Panc1 (cell line): ENCODE data around the gene C22orf15. TPM values are rescaled to one million over a fixed set of nuclear protein-coding genes. Genes with fewer than 3 reads are reported as not detected.

Experiments
- ATAC-seq: fragments of 200-7000 bp; cut with Tn5 transposase; 2 replicates; pipeline ENCODE4 v1.9.1; 2020; ENCODE audit warnings: mild to moderate bottlenecking, moderate library complexity
- BruUV-seq: library from RNA; stranded (reverse); fragments of 400-500 nt; replicated peaks from 2 replicates; lab custom pipeline; 2021; lab: Mats Ljungman, UMichigan
- CTCF ChIA-PET: fragments of 300-600 bp; sonication (Branson Sonifier 250); formaldehyde crosslinking; loops from one replicate; lab custom pipeline; 2022; ENCODE audit warnings: antibody characterized with exemption; lab: Charles Lee
- POLR2A ChIA-PET: fragments of 300-600 bp; sonication (Branson Sonifier 250); formaldehyde crosslinking; loops from one replicate; lab custom pipeline; 2022; ENCODE audit warnings: antibody characterized with exemption; lab: Charles Lee
- DNase-seq: peaks from one replicate; pipeline ENCODE4 v3.0.0-alpha.2; 2010; ENCODE audit warnings: low read depth, low spot score
- H3K27ac ChIP-seq: 2 replicates; pipeline ENCODE4 v1.5.1; 2011; ENCODE audit warnings: mild to moderate bottlenecking, low read length, inconsistent platforms
- H3K27me3 ChIP-seq: fragments of 200-500 bp; sonication (Bioruptor generic); 2 replicates; pipeline ENCODE4 v1.6.0; 2014; ENCODE audit warnings: low read length, inconsistent platforms; ENCODE audit not compliant: control insufficient read depth, insufficient read depth
- H3K36me3 ChIP-seq: fragments of 200-500 bp; sonication (Bioruptor generic); 2 replicates; pipeline ENCODE4 v1.5.1; 2014; ENCODE audit warnings: inconsistent platforms, mild to moderate bottlenecking, low read length, moderate library complexity; ENCODE audit not compliant: control insufficient read depth, insufficient read depth
- H3K4me1 ChIP-seq: 2 replicates; pipeline ENCODE4 v1.5.1; 2011; ENCODE audit warnings: inconsistent platforms, mild to moderate bottlenecking, low read length, moderate library complexity; ENCODE audit not compliant: control insufficient read depth, insufficient read depth
- H3K4me3 ChIP-seq, 2 experiments: 2 replicates each; pipeline ENCODE4 v1.5.1; 2011 to 2012; ENCODE audit warnings: low read depth in 2 of 2, low read length in 2 of 2, mild to moderate bottlenecking in 2 of 2, inconsistent platforms in 1 of 2, moderate library complexity in 1 of 2
- H3K9me3 ChIP-seq: fragments of 200-500 bp; sonication (Bioruptor generic); 2 replicates; pipeline ENCODE4 v1.5.1; 2014; ENCODE audit warnings: low read depth, mild to moderate bottlenecking, inconsistent platforms, low read length, moderate library complexity; ENCODE audit not compliant: control insufficient read depth, insufficient read depth
- POLR2AphosphoS5 ChIP-seq: IDR thresholded peaks from 2 replicates; pipeline ENCODE4 v1.6.1; 2012; ENCODE audit warnings: mild to moderate bottlenecking, low read depth, low read length, moderate library complexity
- SIN3A ChIP-seq: IDR thresholded peaks from 2 replicates; pipeline ENCODE4 v1.6.1; 2012; ENCODE audit warnings: low read depth, mild to moderate bottlenecking, low read length, moderate library complexity, borderline replicate concordance; ENCODE audit not compliant: insufficient read depth
- TCF7L2 ChIP-seq: IDR thresholded peaks from 2 replicates; pipeline ENCODE4 v1.6.1; 2011; ENCODE audit warnings: mild to moderate bottlenecking, low read depth, low read length, inconsistent platforms
- in situ Hi-C: cut with HindIII; loops from 2 replicates; pipeline ENCODE4 v1.10.0; 2016; ENCODE audit warnings: low sequenced_read_pairs, low pct_unique_long_range_greater_than_20kb
- intact Hi-C: fragments of 100-400 bp; cut with micrococcal nuclease; formaldehyde crosslinking; loops from one replicate; pipeline ENCODE4 v1.10.0; 2022; ENCODE audit not compliant: unreplicated experiment
- total RNA-seq: library from RNA; stranded (reverse); gene quantifications from one replicate; pipeline ENCODE4 v1.2.1, GENCODE V29; 2021; ENCODE audit not compliant: unreplicated experiment
- TF ChIP-seq, protein P1 (sequence below), 2 experiments: IDR thresholded peaks; 2 replicates each; pipeline ENCODE4 v1.6.1; 2011 to 2012; ENCODE audit warnings: low read depth in 2 of 2, control low read depth in 1 of 2, low read length in 1 of 2, mild to moderate bottlenecking in 1 of 2, moderate library complexity in 1 of 2; ENCODE audit not compliant: insufficient read depth in 1 of 2
- TF ChIP-seq, protein P2 (sequence below): fragments of 450-650 bp; IDR thresholded peaks from 2 replicates; pipeline ENCODE4 v1.5.1; 2017; ENCODE audit warnings: mild to moderate bottlenecking

Gene C22orf15
- total RNA-seq, 1 experiment from 2014 or later: not detected

DNA sequence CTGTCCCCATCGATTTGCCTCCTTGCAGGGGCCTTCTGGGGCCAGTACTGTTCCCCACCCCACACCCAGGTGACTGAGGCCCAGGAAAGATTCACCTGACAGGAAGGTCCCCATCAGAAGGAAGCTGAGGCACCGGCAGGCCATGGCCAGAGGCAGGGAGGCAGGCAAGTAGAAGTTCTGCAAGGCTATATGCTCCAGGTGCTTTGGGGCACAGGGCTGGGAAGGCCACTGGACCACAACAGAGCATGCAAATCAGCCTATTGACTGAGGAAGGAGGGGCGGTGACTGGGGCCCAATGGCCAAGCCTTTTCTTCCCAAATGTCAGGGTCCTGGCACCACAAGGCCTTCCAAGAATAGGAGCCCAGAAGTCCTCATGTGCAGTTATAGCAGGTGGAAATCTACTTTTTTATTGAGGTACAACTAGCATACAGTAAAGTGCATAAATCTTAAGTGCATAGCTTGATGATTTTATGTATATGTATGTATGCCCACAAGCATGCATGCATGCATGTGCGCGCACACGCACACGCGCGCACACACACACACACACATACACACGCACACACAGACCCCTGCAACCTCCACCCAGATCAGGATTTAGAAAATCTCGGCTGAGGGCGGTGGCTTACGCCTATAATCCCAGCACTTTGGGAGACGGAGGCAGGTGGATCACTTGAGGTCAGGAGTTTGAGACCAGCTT is 8.4 kb upstream of the C22orf15 start, which contains the start of gene VPREB3:
Gene VPREB3 (minus strand): TSS at position 206 of the 700 bp plus-strand sequence. CDS start 62 bp downstream, at position 144.
- Histone ChIP-seq H3K9me3 (no peaks in the 10 kb centered on the region), H3K27ac (no peak within 1 kb of the TSS), H3K4me1 (peaks cover 6% of the 10 kb centered on the region), H3K4me3 (no peak within 1 kb of the TSS), H3K36me3 (peaks cover 7% of the 10 kb centered on the region; the same call in 1 of the 2 replicates), H3K27me3 (no peaks in the 10 kb centered on the region)
- no peak for TF ChIP-seq POLR2AphosphoS5
- no peak for TF ChIP-seq SIN3A
- TF ChIP-seq TCF7L2: no peak
- TF ChIP-seq, protein P1, sequence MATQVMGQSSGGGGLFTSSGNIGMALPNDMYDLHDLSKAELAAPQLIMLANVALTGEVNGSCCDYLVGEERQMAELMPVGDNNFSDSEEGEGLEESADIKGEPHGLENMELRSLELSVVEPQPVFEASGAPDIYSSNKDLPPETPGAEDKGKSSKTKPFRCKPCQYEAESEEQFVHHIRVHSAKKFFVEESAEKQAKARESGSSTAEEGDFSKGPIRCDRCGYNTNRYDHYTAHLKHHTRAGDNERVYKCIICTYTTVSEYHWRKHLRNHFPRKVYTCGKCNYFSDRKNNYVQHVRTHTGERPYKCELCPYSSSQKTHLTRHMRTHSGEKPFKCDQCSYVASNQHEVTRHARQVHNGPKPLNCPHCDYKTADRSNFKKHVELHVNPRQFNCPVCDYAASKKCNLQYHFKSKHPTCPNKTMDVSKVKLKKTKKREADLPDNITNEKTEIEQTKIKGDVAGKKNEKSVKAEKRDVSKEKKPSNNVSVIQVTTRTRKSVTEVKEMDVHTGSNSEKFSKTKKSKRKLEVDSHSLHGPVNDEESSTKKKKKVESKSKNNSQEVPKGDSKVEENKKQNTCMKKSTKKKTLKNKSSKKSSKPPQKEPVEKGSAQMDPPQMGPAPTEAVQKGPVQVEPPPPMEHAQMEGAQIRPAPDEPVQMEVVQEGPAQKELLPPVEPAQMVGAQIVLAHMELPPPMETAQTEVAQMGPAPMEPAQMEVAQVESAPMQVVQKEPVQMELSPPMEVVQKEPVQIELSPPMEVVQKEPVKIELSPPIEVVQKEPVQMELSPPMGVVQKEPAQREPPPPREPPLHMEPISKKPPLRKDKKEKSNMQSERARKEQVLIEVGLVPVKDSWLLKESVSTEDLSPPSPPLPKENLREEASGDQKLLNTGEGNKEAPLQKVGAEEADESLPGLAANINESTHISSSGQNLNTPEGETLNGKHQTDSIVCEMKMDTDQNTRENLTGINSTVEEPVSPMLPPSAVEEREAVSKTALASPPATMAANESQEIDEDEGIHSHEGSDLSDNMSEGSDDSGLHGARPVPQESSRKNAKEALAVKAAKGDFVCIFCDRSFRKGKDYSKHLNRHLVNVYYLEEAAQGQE (IDR thresholded peaks at IDR 0.05; ENCODE audit: insufficient read depth in 1 of 2, low read depth in 2 of 2, low read length in 1 of 2): no peak
- TF ChIP-seq, protein P2, sequence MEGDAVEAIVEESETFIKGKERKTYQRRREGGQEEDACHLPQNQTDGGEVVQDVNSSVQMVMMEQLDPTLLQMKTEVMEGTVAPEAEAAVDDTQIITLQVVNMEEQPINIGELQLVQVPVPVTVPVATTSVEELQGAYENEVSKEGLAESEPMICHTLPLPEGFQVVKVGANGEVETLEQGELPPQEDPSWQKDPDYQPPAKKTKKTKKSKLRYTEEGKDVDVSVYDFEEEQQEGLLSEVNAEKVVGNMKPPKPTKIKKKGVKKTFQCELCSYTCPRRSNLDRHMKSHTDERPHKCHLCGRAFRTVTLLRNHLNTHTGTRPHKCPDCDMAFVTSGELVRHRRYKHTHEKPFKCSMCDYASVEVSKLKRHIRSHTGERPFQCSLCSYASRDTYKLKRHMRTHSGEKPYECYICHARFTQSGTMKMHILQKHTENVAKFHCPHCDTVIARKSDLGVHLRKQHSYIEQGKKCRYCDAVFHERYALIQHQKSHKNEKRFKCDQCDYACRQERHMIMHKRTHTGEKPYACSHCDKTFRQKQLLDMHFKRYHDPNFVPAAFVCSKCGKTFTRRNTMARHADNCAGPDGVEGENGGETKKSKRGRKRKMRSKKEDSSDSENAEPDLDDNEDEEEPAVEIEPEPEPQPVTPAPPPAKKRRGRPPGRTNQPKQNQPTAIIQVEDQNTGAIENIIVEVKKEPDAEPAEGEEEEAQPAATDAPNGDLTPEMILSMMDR: no peak
- CTCF ChIA-PET: no interaction called here
- POLR2A ChIA-PET: no interaction called here
- BruUV-seq: no TSS peak
- ATAC-seq: no peak
- DNase-seq: no peak
- intact Hi-C loops (no loop called here), in situ Hi-C loops (no loop called here)

DNA sequence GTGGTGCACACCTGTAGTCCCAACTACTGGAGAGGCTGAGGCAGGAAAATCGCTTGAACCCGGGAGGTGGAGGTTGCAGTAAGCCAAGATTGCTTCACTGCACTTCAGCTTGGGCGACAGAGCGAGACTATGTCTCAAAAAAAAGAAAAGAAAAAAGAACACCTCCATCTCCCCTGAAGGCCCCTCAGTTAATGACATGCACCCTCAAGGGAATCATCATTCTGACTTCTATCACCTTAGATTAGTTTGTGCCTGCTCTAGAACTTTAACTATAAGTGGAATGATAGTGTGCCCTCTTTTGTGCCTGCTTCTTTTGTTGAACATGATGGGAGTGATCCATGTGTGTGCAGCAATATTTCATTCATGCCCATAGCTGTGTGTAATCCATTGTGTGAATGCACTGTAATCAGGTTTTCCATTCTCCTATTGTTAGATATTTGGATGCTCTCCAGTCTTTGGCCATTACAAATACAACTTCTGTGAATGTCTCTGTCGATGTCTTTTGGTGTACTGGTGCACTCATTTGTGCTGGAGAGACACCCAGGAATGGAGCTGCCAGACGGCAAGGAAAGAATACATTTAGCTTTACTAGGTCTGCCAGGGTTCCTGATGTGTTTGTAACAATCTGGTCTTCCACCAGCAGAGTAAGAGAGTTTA is 7.7 kb upstream of the C22orf15 start:
- ChIA-PET CTCF (no interaction called here), POLR2A (no interaction called here)
- BruUV-seq: no TSS peak
- intact Hi-C loops (no loop called here), in situ Hi-C loops (no loop called here)
- DNase-seq (no peak), ATAC-seq (no peak)
- Histone ChIP-seq H3K4me1 (peaks cover 2% of the 10 kb centered on the region), H3K27ac (no peak overlapping the region), H3K9me3 (no peaks in the 10 kb centered on the region), H3K36me3 (peaks cover 7% of the 10 kb centered on the region; the same call in 1 of the 2 replicates), H3K27me3 (no peaks in the 10 kb centered on the region), H3K4me3 (no peak overlapping the region)
- TF ChIP-seq, protein P1 (IDR thresholded peaks at IDR 0.05; ENCODE audit: insufficient read depth in 1 of 2, low read depth in 2 of 2, low read length in 1 of 2): no peak
